Progenitor cell of endocrine pancreas (in vitro differentiated cells): ENCODE results near the gene AKNAD1. TPM values are rescaled to one million over a fixed set of nuclear protein-coding genes. Genes with fewer than 3 reads are reported as not detected.

ENCODE experiments used
- DNase-seq: peaks from one replicate; pipeline ENCODE4 v3.0.0; 2021; ENCODE audit warnings: low spot score; ENCODE audit not compliant: unreplicated experiment
- H3K27ac Mint-ChIP-seq: 2 replicates; pipeline ENCODE4 v1.8.0; 2021; ENCODE audit warnings: mild to moderate bottlenecking, moderate library complexity, mixed read lengths
- H3K27me3 Mint-ChIP-seq: 2 replicates; pipeline ENCODE4 v1.8.0; 2021; ENCODE audit warnings: mixed read lengths
- H3K36me3 Mint-ChIP-seq: 2 replicates; pipeline ENCODE4 v1.8.0; 2022; ENCODE audit warnings: mixed read lengths; ENCODE audit not compliant: insufficient read depth
- H3K4me1 Mint-ChIP-seq: 2 replicates; pipeline ENCODE4 v1.8.0; 2021; ENCODE audit warnings: low read depth, mixed read lengths
- H3K4me3 Mint-ChIP-seq: 2 replicates; pipeline ENCODE4 v1.8.0; 2021; ENCODE audit warnings: low read depth, mild to moderate bottlenecking, moderate library complexity, mixed read lengths
- H3K9me3 Mint-ChIP-seq: 2 replicates; pipeline ENCODE4 v1.8.0; 2021; ENCODE audit warnings: low read depth, mixed read lengths
- total RNA-seq: library from RNA; stranded (reverse); gene quantifications from 2 replicates; pipeline ENCODE4 v1.2.1, GENCODE V29; 2021
- TF ChIP-seq, protein P1 (sequence below): fragments of 200-600 bp; sonication (generic); IDR thresholded peaks from one replicate; pipeline ENCODE4 v1.5.0; 2021; ENCODE audit warnings: antibody characterized with exemption, mild to moderate bottlenecking; ENCODE audit not compliant: unreplicated experiment

The AKNAD1 gene
- total RNA-seq, 1 donor from 2014 or later: not detected

DNA sequence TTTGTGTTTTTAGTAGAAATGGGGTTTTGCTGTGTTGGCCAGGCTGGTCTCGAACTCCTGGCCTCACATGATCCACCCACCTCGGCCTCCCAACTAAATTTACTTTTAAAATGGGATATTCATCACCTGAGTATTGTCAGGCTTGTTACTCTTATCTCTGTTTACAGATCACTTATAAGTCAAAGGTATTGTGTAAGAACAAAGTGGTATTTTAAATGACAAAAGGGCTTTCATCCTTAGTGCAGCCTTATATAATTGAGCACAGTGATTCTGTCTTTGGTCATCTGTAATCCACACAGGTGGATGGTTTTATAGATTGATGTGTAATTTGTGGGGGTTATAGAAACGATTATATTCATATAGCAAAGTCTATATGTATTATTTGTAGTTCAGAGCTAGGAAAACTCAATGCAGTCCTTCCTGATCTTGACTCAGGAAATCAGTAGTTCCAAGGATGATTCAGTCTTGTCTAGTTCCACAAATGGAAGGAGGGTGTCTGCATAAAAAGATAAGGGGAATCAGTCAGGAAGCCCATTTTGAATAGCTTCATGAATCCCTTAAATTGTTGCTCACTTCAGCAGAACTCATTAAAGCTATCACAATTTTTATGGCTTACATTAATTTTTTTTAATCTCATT is 75.8 kb downstream of the AKNAD1 start:
- no peak for DNase-seq
- no peak overlapping the region for H3K4me3 Mint-ChIP-seq
- peaks cover 41% of the 10 kb centered on the region for H3K36me3 Mint-ChIP-seq
- no peak overlapping the region for H3K27ac Mint-ChIP-seq
- no peaks in the 10 kb centered on the region for H3K4me1 Mint-ChIP-seq
- H3K9me3 Mint-ChIP-seq: peaks cover 26% of the 10 kb centered on the region
- no peaks in the 10 kb centered on the region for H3K27me3 Mint-ChIP-seq
- TF ChIP-seq, protein P1, sequence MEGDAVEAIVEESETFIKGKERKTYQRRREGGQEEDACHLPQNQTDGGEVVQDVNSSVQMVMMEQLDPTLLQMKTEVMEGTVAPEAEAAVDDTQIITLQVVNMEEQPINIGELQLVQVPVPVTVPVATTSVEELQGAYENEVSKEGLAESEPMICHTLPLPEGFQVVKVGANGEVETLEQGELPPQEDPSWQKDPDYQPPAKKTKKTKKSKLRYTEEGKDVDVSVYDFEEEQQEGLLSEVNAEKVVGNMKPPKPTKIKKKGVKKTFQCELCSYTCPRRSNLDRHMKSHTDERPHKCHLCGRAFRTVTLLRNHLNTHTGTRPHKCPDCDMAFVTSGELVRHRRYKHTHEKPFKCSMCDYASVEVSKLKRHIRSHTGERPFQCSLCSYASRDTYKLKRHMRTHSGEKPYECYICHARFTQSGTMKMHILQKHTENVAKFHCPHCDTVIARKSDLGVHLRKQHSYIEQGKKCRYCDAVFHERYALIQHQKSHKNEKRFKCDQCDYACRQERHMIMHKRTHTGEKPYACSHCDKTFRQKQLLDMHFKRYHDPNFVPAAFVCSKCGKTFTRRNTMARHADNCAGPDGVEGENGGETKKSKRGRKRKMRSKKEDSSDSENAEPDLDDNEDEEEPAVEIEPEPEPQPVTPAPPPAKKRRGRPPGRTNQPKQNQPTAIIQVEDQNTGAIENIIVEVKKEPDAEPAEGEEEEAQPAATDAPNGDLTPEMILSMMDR: no peak

- TF ChIP-seq, protein P1: no peak
These were observed 77.4 kb downstream of the AKNAD1 start for GRCh38 chr1:108779455-108779854.

GRCh38 chr1:108777839-108778238 is 79.1 kb downstream of the AKNAD1 start:
- Mint-ChIP-seq H3K4me3 (no peak overlapping the region), H3K4me1 (no peaks in the 10 kb centered on the region), H3K36me3 (peaks cover 21% of the 10 kb centered on the region), H3K9me3 (no peaks in the 10 kb centered on the region), H3K27me3 (no peaks in the 10 kb centered on the region), H3K27ac (no peak overlapping the region)
- DNase-seq: no peak
- TF ChIP-seq, protein P1: no peak

More at GRCh38 chr1:108779455-108779854, 77.4 kb downstream of the AKNAD1 start:
- Mint-ChIP-seq H3K27ac (no peak overlapping the region), H3K4me1 (no peaks in the 10 kb centered on the region), H3K9me3 (peaks cover 10% of the 10 kb centered on the region), H3K4me3 (no peak overlapping the region), H3K36me3 (peaks cover 29% of the 10 kb centered on the region), H3K27me3 (no peaks in the 10 kb centered on the region)
- no peak for DNase-seq

- no peak overlapping the region for H3K27ac Mint-ChIP-seq
- H3K4me1 Mint-ChIP-seq: peaks cover 3% of the 10 kb centered on the region
- H3K27me3 Mint-ChIP-seq: no peaks in the 10 kb centered on the region
- TF ChIP-seq, protein P1: no peak
- H3K4me3 Mint-ChIP-seq: no peak overlapping the region
- DNase-seq: no peak
- H3K9me3 Mint-ChIP-seq: no peaks in the 10 kb centered on the region
- H3K36me3 Mint-ChIP-seq: peaks cover 16% of the 10 kb centered on the region
These were observed 89.2 kb downstream of the AKNAD1 start for GRCh38 chr1:108767708-108768107.

DNA sequence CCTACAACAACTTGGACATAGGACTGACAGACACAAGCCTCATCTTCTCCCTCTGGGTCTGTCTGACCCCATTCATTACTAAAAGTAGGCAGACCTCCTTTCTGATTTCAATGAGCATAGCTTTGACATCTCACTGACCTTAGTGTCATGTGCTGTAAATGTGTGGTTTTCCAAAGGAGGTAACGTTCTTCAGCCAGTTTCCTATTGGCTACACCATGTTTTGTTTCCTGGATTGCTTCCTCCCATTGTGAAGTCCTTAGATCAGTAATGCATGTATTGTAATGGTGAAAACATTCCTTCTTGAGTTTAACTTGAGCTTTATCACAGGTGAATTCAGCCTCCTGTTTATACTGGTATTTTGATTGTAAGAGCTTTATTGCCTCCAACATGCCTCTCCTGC is 89.8 kb downstream of the AKNAD1 start:
- Mint-ChIP-seq H3K27ac (no peak overlapping the region), H3K4me1 (peaks cover 3% of the 10 kb centered on the region), H3K9me3 (no peaks in the 10 kb centered on the region), H3K36me3 (peaks cover 17% of the 10 kb centered on the region), H3K4me3 (no peak overlapping the region), H3K27me3 (no peaks in the 10 kb centered on the region)
- TF ChIP-seq, protein P1: no peak
- no peak for DNase-seq

Other genes starting within 250 kb of the AKNAD1 start
- gene HENMT1, start 196.0 kb downstream of the AKNAD1 start, total RNA-seq: 5.9 and 9.1 TPM in 2 replicates
- gene PRPF38B, start 164.8 kb downstream of the AKNAD1 start, total RNA-seq: 54.7 and 59.1 TPM in 2 replicates
- gene FNDC7, start 144.2 kb downstream of the AKNAD1 start, total RNA-seq: not detected in 2 replicates
- 46.5 and 46.9 TPM in 2 replicates for gene STXBP3, start 110.4 kb downstream of the AKNAD1 start, total RNA-seq
- gene GPSM2, start 19.9 kb upstream of the AKNAD1 start, total RNA-seq: 12.4 and 14.8 TPM in 2 replicates
- 33.2 and 35.2 TPM in 2 replicates for gene CLCC1, start 106.4 kb upstream of the AKNAD1 start, total RNA-seq
- gene WDR47, start 185.0 kb upstream of the AKNAD1 start, total RNA-seq: 12.1 and 12.2 TPM in 2 replicates
- gene TAF13, start 218.9 kb upstream of the AKNAD1 start, total RNA-seq: 22.0 and 24.1 TPM in 2 replicates
- gene TMEM167B, start 233.7 kb upstream of the AKNAD1 start, total RNA-seq: 24.7 and 27.1 TPM in 2 replicates